HG03135 (cell line): ENCODE data around the gene MAP4K4.

ENCODE experiments used
- ATAC-seq: cut with Tn5 transposase; IDR thresholded peaks from one replicate; pipeline ENCODE4 v1.9.1; 2021; ENCODE audit warnings: mild to moderate bottlenecking, moderate library complexity; ENCODE audit not compliant: unreplicated experiment

MAP4K4 gene

DNA sequence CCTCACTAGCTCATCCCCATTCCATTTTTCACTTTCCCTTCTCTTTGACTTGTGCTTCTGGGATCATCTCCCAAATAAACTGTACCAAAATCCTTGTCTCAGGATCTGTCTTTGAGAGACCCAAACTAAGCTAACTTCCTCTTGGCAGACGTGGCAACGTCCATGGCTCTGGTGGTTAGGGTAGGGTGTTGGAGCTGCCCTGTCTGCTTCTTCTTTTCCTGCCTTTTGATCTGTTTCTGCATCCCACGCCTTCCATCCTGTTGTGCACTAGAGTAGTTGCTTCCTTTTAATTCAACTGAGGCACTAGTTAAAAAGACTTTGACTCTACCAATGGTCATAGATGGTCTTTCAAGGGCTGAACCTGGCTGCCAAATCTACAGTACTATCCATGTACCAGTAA, 5.5 kb upstream of the MAP4K4 start:
- ATAC-seq: no peak

DNA sequence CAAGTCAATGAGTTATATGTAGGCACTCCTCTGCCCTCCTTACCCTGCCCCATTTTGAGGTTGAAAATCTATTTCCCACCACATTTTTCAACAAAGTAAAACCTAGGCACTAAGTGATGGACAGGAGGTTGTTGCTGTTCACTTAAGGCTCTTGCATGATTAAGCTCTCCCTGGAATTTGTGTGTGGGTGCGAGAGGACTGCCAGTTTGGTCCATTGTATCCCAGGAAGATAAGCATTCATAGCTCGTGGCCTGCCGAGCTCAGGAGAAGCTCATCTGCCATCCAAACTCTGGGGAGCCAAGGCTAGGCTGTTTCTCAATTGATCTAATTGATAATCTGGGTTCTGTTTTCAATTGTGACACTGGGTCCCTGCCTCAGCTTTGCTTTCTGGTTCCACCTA, 4.7 kb upstream of the MAP4K4 start:
- ATAC-seq: no peak

DNA sequence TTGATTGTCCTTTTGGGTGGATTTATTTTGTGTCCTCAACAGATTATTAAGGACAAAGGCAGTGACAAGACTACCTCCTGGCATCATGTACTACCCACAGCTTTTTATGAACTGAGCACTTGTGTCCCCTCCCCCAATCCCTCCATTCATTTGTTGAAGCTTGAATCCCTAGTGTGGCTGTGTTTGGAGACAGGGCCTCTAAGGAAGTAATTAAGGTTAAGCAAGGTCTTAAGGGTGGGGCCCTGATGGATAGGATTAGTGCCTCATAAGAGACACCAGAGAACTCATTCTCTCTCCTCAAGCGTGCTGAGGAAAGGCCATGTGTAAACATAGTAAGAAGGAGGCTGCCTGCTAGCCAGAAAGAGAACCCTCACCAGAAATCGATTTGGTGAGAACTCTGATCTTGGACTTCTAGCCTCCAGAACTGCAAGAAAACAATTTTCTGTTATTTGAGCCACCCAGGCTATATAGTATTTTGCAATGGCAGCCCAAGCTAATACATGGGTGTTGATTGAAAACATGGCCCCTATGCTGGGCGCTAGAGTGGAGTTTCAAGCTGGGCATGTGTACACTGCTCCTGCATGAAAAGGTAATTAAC, 3.4 kb upstream of the MAP4K4 start:
- ATAC-seq: no peak

DNA sequence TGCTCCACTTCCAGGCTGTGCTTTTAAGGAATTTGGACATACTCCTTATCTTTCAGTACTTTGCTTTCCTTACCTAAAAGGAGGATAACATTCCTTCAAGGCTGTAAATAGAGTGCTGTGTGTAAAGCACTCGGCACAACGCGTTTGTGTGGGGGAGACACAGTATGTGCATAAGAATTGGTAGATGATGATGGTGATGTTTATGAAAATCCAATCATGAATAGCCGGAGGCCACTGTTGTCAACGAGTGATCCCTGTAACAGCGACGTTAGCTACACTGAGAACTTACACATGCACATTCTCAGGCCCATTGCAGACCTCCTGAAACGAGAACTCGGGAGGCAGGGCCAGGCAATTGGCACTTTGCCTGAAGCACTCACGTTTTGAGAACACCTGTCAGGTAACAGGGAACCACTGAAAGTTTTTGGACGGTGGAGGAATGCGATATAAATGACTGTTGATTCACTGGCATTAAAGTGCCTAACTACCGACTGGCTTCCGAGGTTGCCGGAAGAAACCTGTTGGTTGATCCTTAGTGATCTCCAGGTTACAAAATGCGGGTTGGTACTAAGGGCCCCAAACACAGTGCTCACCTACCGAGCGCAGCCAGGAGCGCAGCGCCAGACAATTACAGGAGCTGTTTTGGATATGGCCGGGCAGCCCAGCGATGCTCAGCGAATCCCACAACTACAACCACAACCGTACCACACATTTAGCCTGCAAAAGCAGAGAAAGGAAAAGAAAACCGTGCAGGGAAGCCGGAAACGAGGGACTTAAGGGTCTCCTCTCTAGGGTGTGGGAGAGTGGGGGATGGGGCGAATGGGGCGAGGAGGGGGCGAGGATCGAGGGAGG, 1.0 kb upstream of the MAP4K4 start:
- no peak for ATAC-seq

- ATAC-seq: peak; percentile 15
These were observed 722 bp downstream of the MAP4K4 start for GRCh38 chr2:101698014-101698843.

GRCh38 chr2:101698844-101699754, 1.6 kb downstream of the MAP4K4 start:
- no peak for ATAC-seq

GRCh38 chr2:101699755-101700461, 2.4 kb downstream of the MAP4K4 start:
- ATAC-seq: no peak

DNA sequence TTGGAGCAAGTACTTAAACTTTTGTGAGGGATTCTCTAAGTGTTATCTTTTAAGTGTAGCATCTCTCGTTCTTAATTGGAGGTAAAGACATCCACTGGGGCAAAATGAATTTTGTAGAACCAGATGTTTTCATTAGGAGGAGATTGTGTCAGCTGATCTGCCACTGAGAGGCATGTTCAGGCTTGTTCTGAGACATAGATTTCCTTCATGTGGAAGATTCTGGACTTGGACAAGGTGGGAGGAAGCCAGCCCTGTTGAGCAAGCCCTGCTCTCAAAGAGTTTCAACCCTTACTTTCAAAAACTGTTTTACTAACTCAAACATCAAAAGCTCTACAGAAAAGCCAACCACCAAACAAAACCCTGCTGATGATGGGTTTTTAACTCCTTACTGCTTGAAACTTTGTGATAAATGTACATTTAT, 6.5 kb downstream of the MAP4K4 start:
- no peak for ATAC-seq

DNA sequence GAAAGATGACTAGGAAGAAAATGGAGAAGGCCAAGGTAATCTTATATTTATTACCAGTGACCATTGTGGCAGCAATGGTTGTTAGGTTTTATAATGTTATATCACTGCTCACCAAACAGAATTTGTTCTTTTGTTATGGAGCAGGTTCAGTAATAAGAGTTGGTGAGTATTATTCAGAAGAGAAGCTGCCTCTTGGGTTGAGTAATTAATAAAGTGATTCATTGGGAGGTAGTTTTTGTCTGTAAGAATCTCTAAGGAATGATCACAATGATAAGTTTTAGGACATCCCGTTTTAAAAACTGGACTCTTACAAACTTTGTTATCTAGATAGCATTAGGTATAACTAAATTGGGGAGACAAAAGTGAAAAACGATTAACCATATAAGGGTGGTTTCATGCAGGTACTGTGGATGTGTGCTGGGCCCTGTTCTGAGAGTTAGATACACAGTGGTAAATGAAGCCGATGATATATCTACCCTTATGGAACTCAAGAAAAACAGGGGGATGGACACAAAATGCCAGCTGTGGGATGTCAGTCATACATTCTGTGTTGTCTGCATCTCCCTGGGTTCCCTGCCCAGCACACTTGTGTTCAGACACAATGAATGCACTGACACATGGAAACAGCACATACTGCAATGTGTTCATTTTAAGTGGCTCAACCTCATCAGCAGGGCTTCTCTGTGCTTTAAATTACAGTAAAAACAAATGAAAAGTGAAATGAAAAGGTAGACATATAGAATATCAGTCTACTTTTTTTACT, 7.5 kb downstream of the MAP4K4 start:
- no peak for ATAC-seq

GRCh38 chr2:101706121-101706818, 8.8 kb downstream of the MAP4K4 start:
- no peak for ATAC-seq

DNA sequence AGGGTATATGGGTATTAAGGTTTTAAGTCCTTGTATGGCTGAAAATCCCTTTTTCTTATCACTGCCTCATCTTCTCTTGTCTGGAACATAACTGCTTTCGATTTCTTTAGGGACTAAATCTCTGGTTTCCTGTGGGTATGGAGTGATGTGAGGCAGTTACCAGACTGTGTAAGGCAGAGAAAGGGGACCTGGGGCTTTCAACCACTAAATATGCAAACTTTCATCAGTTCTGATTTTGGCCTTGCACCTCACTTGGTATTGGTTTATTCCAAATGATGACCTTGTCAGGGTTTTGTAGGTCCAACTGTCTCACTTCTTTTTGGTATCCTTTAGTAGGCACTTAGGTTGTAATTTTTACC, 9.3 kb downstream of the MAP4K4 start:
- ATAC-seq: peak; percentile 55

- no peak for ATAC-seq
These were observed 12.5 kb downstream of the MAP4K4 start for GRCh38 chr2:101710036-101710435.

DNA sequence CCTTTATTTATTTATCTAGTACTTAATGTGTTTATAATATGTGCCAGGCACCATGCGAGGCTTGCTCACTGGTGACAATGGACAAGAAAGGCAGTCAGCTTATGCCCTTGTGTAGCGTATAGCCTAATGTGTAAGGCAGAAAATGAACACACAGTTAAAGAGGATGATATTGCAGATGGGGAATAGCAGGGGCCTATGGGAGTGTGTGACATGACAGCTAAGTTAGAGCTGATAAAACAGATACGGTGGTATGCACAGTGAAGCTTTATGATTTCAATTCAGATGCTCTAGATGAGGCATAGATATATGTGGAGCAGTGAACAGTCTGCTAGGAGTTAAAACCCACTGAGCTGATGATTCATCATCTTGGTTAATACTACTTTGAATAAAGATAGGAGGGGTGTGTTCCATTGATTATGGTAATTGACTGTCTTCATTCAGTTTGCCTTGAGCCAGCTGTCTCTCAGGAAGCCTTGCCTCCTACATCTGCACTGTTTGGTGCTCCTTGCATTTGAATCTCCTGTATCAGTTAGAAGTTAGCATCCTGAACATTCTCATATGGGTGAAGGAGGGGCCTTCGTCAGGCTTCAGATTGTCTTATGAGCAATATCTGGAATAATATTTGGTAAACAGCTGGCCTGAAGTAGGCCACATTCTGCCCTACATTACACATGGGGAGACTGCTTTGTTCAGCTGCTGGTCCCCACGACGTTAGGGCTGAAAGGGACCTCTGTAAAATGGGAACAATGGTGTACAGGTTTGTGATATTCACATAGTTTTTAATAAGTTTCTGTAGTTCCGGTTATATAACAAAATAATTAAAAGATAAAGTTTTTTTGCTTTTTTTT, 13.2 kb downstream of the MAP4K4 start:
- no peak for ATAC-seq

- ATAC-seq: no peak
These were observed 16.6 kb downstream of the MAP4K4 start for GRCh38 chr2:101714118-101714517.

DNA sequence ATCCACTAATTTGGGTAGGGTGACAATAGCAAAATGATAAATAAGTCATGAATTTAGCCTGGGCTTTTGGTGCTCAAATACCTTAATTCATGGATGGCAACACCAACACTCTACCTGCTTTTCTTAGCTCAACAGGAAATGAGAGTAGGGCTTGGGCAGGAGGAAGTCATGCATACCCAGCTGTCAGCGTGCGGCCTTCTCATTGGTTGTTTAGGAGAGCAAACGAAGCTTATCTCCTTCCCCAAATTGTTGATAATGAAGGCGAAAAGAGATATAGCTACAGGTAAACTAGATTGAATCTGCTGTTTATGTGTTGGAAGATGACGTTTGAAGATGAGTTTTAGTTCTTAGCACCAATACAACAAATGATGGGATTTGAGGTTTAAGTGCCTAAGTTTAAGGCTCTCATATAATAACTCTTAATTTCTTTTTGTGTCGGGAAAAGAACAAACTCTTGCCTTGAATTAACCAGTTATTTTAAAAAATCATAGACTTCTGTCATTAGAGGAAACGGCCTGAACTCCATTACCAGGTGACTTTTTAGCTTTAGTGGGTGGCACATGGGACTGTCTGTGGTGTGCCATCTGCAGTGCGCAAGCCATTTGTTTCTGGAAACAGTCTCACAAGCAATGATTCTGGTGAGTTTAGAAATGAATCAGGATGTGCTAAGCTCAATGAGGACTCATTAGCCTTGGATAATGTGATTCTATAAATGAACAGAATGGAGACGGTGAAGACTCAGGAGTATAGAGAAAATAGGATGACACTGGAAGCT, 19.8 kb downstream of the MAP4K4 start:
- peak; percentile 77 for ATAC-seq

DNA sequence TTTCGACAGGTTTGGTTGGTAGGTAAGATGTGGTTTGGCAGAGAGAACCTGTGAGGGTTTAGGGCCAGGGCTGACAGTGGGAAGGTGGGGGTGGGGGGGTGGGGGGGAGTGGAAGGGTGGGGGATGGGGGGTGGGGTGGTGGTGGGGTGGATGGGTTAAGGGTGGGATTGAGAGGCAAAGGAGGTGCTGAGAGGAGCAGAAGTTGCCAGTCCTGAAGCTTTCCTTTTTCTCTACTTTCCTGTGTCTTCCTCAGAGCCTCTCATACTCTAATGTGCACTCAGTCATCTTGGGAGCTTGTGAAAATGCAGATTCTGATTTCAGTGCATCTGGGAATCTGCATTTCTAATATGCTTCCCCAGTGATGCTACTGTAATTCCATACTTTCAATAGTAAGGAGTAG, 21.0 kb downstream of the MAP4K4 start:
- no peak for ATAC-seq

GRCh38 chr2:101718993-101719571, 21.6 kb downstream of the MAP4K4 start:
- no peak for ATAC-seq
